HG02885 (cell line): ENCODE results near the gene CXCL8.
"Not testable (repeated sequence)": the region's sequence is repeated elsewhere in the genome, so short reads cannot be mapped to it uniquely, and the experiment has no call there.

Experiments
- ATAC-seq: cut with Tn5 transposase; IDR thresholded peaks from one replicate; pipeline ENCODE4 v1.9.1; 2021; ENCODE audit warnings: mild to moderate bottlenecking; ENCODE audit not compliant: unreplicated experiment, poor library complexity

CXCL8 gene

DNA sequence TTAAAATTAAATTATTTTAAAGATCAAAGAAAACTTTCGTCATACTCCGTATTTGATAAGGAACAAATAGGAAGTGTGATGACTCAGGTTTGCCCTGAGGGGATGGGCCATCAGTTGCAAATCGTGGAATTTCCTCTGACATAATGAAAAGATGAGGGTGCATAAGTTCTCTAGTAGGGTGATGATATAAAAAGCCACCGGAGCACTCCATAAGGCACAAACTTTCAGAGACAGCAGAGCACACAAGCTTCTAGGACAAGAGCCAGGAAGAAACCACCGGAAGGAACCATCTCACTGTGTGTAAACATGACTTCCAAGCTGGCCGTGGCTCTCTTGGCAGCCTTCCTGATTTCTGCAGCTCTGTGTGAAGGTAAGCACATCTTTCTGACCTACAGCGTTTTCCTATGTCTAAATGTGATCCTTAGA is at the start of gene CXCL8:
TSS of gene CXCL8 (plus strand) at position 217 of the 426 bp plus-strand sequence. CDS start at position 307, 90 bp downstream.
- ATAC-seq = no peak

DNA sequence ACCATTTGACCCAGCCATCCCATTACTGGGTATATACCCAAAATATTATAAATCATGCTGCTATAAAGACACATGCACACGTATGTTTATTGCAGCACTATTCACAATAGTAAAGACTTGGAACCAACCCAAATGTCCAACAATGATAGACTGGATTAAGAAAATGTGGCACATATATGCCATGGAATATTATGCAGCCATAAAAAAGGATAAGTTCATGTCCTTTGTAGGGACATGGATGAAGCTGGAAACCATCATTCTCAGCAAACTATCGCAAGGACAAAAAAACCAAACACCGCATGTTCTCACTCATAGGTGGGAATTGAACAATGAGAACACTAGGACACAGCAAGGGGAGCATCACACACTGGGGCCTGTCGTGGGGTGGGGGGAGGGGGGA is 49.2 kb upstream of the CXCL8 start:
- not testable (repeated sequence) for ATAC-seq

DNA sequence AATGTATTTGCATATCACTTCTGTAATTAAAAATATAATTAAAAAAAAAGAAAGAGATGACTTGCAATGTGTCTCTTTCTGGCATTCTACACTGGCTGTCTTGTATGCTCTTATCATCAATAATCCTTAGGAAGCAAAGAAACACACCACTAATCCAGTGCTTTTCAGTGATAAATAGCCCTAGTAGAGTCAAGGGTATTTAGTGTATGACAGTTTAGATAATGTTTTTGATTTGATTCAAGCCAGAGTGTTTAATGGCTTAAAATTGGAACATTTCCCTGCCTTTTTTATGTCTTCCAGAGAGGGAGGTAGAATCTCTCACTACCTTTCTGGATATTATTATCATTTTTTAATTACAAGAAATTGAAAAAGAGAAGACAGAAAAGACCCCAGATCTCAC is 48.6 kb upstream of the CXCL8 start:
- ATAC-seq = no peak

DNA sequence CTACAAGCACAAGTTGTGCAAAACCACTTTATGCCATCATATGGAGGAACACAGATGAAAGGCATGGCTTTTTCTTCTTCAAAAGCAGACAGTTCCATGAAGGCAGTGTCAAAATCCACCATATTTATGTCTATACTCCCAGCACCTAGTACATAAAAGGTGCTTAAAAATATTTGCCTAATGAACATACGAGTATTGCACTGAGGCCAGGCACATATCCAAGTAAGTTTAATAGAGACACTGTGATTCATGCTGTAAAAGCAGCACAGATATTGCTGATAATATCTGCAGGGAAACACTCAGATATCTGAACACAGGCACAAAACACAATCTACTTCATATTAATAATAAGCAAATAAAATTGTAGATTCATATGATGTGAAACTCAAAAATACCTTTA is 48.1 kb upstream of the CXCL8 start:
- ATAC-seq = no peak

DNA sequence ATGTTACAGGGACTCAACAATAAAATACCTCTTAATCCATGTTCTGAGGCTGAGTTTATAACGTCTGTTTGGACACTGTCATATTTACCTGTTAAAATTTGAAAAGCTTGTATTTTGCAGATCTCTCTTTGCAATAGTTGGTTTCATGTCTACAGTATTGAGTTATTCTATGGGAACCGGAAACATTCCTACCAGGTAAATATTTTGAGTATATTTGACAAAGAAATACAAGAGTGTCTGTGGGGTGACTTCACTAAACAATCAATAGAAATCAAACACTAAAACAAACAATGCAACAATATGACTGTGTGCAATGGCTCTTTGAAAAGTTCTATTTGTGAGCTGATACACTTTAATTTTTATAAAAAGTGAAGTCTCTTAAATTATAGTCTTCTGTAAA is 47.7 kb upstream of the CXCL8 start:
- ATAC-seq = no peak

DNA sequence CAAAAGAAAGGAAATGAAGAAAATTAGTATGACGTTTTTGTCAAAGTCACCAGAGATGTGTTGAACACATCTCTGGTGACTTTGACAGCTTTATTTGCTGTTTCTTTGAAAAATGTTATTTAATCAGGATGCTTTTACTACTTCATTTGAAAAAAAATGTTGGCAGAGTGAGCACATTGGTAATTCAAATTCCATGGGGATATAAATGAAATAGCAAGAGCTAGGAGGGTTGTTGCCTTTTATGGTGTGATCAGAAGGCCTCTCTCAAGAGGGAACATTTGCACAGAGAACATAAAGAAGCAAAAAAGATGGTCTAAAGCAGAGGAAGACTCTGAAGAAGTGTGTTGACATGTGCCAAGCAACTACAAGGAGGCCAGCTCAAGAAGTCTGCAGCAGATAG is 46.6 kb upstream of the CXCL8 start:
- no peak for ATAC-seq

DNA sequence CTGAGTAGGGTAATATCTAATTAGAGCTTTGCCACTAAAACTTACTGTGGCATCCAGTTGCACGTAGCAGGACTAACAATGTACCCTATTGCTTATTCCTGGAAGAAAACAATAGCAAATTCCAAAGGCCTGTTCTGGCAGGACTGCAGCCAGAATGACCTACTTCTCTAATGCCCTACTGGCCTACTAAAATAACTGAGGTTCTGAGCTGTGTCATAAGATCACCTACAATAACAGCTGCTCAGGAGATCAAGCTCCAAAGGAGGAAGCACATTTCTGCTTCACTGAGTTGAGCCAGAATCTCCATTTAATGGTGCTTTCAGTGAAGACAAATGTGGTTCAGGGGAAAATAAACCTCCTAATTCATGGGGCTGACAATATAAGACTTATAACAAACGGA is 42.2 kb upstream of the CXCL8 start:
- no peak for ATAC-seq

DNA sequence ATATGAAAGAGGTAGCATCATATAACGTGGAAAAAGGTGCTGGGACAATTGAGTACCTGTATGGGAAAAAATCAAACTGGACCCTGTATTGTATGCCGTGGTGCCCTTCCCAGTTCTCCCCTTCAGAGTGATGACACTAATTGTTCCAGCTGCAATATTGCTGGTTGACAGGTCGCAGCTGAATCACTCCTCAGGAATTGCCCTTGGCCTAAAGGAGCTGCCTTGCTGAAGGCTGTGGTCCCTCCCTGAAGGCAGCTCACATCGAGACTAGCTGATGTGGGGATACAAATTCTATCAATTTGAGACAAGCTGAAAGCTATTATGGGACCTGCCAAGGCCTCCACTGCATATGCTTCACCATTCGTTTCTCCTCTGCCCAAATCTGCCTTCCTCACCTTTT is 39.3 kb upstream of the CXCL8 start:
- ATAC-seq = no peak

DNA sequence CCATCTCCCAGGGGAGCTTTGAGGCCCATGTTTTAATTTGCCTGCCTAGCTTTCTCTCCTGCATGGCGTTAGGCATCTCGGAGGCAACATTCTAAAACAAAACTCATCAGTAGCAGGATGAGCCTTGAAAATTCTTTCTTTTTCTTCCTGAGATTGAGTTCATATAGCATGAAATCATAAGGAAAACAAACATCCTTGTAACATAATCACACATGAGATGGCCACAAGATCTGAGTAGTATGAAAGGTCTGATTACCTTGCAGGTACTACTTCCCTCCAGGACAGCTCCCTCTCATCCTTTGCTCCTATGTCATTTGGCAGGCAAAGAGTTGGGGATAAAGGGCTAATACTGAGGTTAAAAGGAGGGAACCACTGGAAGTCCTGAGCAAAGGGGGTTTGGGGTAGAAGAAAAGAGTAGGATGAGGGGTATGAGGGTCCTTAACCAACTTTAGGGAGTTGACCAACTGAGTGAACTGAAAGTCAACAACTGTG is 37.5 kb upstream of the CXCL8 start:
- ATAC-seq = no peak

DNA sequence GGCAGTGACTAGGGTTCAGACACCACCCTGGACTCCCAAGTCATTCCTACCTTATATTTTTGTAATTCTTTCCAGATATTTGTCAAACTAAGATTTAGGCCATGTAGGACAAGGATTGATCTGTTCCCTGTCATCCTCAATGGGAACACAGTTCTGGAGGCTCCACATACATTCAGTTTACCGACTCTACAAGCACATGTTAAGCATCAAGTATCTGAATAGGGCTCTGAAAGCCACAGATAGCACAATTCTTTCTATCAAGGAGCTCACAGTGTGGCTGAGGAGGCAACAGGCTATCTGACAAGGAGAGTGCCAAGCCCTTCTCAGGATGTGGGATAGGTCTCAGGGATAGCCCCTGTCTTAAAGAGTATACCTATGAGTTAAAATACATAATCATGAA is 37.0 kb upstream of the CXCL8 start:
- no peak for ATAC-seq

DNA sequence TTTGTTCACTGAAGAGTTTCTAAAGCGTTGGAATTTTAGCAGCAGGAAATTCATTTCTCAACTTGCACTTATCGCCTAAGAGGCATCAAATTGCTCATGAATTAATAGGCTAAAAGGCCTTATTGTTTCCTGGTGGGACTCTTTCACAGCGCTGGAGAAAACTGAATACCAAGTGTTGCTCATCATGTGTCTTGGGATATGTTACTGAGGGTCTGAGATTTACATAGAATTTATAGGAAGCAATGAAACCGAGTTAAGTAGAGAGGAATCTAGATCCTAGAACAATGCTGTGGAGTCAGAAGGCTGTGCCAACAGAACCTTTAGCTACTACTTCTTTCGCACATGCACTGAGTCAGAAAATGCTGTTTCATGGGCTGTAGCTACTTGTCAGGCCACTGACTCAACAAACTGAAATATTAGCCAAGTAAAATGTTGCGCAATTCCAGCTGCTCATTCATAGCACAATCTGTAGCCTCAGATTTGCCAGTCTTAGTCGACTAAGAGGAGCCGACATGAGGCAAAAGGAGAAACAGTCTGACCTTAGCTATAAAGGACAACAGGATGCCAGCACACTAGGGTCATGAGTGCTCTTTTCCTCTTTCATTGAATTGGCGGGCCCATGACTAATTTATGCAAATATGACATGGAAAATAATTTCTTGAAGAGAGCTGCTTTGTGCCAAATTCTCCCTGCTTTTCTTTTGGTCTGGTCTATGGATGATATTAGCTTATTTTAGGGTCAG is 35.9 kb upstream of the CXCL8 start:
- peak; percentile 53 for ATAC-seq

DNA sequence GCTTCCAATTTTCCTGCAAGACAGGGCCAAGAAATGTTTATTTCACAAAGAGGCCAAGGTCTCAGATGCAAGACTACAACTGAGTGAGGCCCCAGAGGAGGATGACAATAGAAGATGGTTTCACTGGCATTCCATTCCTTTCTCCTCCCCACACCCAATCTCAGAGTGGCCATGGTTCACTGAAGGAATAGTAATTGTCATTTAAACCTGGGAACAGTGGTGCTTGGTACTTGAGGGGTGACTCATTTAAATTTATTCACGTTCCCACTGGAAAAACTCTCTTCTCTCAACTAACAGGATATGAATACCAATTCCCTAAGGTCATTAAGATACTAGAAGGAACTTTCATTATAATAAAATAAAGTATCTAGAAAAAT is 35.3 kb upstream of the CXCL8 start:
- ATAC-seq = no peak

DNA sequence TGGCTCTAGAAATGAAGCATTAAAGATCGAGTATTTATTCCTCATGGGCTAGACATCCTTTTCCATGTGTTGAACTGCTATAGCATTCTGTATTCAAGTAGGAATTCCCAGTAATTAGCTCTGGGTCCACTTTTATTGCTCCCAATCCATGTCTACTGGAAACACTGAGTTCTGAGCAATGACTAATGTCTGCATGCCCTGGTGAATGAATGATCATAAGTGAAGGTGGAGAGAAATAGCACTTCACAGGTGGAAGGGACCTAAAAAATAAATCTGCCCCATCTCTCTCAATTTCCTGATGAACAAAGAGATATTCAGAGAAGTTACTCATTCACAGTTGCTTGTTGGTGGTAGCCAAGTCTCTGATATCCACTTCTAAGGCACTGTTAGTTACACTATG is 34.6 kb upstream of the CXCL8 start:
- ATAC-seq = no peak

DNA sequence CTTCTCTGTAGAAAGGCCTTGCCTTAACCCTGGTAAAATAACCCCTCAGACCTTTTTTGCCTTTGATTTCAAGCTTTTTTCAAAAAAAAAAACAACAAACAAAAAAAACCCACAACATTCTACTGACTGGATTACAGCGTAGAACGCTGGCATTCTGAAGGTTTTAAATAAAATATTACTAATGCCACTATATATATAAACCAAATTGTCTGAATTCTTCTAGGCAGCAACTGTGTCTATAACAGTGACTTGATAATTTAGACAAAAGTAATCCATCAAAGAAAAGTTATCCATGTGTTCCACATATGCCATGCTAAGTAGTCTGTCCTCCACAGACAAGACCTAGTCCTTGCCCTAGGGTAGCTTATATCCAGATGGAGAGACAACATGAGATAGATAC is 33.6 kb upstream of the CXCL8 start:
- ATAC-seq = no peak

DNA sequence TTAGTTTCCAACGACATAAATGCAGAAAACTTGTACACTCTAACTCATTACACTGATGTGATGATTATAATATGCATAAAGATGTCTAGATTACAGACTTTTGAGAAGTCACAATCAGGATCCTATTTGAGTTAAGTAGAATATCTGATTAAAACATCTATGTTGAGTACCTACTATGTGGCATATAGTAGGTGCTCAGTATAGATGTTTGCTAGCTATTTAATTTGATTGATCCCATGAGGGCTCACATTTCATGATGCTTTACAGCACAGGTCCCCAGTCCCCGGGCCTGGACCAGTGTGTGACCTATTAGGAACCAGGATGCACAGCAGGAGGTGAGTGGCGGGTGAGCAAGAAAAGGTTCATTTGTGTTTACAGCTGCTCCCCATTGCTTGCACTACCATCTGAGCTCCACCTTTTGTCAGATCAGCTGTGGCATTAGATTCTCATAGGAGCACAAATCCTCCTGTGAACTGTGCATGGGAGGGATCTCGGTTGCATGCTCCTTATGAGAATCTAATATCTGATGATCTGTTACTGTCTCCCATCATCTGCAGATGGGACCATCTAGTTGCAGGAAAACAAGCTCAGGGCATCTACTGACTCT is 33.0 kb upstream of the CXCL8 start:
- no peak for ATAC-seq

DNA sequence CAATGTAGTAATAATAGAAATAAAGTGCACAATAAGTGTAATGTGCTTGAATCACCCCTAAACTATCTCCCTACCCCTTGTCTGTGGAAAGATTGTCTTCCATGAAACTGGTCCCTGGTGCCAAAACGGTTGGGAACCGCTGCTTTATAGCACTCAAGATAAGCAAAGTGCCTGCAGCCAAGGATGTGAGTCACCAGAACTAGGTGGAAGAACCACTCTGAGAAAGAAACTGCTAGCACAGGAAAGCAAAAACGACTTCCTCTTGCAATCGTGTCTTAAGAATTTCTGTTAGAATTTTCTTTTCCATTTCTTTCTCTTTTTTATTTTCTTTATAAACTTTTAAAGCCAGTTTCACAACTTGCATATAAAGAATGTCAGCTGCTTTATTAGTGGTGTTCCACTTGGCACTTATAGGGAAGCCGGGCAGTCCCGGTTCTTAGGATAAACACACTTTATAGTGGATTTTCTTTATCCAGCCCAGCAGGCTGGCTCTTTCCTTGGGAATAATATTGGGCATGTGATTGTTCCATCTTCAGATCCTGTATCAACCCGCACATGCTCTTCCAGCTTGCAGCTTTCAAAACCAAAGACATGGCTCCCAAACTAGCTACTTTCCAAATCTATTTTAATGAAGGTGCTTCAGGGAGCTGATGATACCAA is 32.3 kb upstream of the CXCL8 start:
- ATAC-seq = no peak

DNA sequence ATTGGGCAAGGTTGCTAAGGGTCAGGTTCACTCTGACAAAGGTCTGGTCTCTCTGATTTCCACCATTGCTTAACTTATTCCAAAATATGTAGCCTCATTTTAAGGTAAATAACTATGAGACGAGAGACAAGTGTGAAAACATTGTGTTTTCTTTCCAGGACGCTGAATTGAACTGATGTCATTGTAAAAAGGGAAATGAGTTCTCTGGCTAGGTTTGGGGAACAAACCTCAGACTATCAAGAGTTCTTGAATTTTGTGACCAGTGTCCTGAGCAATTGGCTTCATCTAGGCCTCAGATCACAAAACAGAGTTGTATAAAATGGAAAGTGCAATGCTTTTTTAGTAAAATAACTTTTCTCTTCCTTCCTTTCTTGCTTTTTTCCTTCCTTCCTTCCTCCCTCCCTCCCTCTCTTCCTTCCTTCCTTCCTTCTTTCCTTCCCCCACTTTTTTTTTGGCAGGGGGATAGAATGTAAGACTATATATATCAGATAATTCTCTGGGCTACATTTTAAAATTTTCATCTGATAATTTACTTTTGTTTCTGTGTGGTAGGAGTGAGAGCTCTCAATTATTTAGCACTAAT is 30.8 kb upstream of the CXCL8 start:
- ATAC-seq = no peak

DNA sequence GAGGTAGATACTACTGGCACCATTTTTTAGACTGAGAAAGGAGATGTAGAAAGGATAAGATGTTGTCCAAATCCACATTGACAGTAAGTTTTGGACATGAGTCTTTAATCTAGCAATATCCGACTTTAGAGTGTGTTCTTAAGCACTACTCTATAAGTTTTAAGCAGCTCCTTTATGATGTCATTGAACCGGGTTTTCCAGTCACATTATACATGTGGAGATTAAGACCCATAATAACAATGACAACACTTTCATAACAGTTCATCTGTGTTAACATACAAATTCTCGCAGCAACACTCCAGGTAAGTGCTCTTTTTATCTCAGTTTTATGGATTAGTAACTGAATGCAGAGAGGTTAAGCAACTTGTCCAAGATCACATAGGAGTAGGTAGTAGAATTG is 30.3 kb upstream of the CXCL8 start:
- ATAC-seq = no peak

DNA sequence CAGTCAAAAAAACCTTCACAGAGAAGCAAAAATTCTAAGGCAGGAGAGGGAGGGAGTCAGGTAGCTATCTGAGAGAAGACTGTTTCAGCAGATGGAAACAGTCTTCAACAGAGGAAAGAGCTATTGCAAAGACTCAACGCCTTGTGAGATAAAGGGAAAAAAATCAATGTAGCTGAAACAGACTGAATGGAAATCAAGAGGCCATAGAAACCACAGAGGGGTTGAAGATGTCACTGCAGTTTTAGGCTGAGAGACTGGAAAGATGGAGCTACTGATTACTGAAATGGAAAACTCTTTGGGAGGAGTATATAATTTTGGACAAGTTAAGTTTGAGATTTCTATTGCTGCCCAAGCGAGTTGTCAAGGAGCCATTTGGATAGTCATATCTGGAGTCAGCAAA is 28.4 kb upstream of the CXCL8 start:
- no peak for ATAC-seq

DNA sequence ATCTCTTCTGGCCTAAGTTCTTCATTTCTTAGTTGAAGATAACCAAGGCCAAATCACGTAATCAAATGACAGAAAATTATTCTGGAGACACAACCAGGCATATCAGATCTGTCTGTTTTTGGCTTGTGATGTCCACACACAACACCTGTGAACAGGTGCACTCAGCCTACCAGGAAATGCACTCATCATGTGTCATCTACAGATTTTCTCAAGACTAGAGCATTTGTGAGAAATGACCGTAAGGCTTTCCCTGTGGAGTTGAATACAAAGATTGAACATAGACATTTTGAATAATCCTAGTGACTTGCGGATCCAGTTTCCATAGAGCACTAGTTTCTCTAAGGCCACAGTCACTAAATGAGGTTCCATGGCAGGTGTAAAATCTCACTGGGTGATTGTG is 26.7 kb upstream of the CXCL8 start:
- ATAC-seq = no peak

DNA sequence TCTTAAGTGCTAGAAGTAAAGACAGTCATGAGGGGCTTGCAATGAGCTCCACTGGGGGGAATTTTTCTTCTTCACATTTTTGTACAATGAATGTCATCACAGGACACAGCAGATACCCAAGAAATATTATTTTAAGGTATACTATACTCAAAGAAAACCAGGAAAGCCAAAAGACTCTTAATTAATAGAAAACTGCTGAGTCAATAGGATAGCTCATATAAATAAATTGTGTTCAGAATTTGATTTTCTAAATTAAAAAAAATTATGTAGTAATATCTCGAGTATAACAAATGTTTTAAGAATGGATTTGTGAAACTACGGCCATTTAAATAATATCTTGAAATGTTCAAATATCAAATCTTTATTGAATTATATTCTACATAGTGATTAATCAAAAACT is 25.7 kb upstream of the CXCL8 start:
- ATAC-seq = no peak
